Astrocyte of the cerebellum (primary cell): ENCODE data around the gene HNF4A.

ENCODE experiments used
- DNase-seq: peaks from one replicate; pipeline ENCODE4 v3.0.0-alpha.2; 2011; ENCODE audit warnings: low read depth
- H3K4me3 ChIP-seq: 2 replicates; pipeline ENCODE4 v1.5.1; 2011; ENCODE audit warnings: mild to moderate bottlenecking, low read depth, low read length, moderate library complexity
- in situ Hi-C: cut with HindIII; loops from 2 replicates; pipeline ENCODE4 v1.10.0; 2017; ENCODE audit warnings: low sequenced_read_pairs
- TF ChIP-seq, protein P1 (sequence below): IDR thresholded peaks from 2 replicates; pipeline ENCODE4 v1.5.1; 2012; ENCODE audit warnings: low read length, low read depth, moderate library complexity, mild to moderate bottlenecking; ENCODE audit errors: missing control alignments

Gene HNF4A

DNA sequence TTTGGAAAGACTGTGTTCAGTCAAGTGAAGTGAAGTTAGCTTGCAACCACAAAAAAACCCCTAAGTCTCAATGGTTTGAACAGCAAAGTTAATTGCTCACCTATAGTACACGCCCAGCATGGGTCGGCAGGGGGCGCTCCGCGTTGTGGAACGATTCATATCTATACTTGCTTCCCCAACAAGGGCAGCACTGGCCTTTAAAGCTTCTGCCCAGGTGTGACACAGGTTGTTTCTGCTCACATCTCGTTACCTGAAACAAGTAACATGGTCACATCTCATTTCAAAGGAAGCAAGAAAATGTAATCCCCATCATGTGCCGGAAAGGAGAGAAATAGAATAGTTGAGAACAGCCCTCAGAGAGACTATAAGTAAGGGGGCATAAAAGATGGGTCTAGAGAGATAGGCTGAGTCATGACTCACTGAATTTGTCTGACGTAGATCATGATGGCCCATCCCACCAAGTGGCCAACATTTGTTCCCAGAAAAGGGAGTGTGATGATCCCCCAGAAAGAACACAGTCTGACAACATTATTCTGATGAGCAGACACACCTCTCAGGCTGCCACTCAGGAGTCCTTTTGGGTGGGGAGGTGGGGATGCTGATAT is 29.0 kb downstream of the HNF4A start:
- peak; percentile 45 for DNase-seq
- in situ Hi-C loops: loop anchor here (5.0 to 10.0 kb wide), 2 partner anchors 60 to 78 kb away; no protein-coding TSS in a partner anchor
- H3K4me3 ChIP-seq: no peak overlapping the region
- TF ChIP-seq, protein P1, sequence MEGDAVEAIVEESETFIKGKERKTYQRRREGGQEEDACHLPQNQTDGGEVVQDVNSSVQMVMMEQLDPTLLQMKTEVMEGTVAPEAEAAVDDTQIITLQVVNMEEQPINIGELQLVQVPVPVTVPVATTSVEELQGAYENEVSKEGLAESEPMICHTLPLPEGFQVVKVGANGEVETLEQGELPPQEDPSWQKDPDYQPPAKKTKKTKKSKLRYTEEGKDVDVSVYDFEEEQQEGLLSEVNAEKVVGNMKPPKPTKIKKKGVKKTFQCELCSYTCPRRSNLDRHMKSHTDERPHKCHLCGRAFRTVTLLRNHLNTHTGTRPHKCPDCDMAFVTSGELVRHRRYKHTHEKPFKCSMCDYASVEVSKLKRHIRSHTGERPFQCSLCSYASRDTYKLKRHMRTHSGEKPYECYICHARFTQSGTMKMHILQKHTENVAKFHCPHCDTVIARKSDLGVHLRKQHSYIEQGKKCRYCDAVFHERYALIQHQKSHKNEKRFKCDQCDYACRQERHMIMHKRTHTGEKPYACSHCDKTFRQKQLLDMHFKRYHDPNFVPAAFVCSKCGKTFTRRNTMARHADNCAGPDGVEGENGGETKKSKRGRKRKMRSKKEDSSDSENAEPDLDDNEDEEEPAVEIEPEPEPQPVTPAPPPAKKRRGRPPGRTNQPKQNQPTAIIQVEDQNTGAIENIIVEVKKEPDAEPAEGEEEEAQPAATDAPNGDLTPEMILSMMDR: peak; percentile 93

DNA sequence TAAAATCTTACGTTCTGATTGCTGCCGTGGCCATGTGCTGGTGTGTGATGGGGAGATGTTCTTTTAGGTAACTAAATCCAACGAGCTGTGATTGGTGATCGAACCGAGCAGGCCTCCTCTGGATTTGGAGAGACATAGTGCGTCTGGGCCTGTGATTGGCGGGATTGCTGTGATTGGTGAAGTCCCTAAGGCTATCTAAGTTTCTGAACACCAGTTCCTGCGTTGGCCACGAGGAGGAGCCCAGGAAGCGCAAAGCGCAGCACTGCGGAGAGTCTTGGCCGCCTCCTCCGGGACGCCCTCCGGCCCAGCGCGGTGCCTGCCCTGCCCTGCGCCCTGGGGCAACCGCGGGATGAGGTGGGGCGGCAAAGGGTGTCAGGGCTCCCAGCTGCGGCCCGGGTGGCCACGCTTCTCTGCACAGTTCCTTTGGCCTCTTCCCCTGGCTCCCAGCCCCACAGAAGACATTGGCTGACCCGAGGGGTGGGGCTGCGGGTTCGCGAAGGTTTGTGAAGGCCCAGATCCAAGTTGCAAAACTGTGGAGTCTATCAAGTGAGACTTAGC is 33.0 kb downstream of the HNF4A start:
- no peak overlapping the region for H3K4me3 ChIP-seq
- in situ Hi-C loops: loop anchor here (10.0 kb wide), 1 partner anchor 64 kb away; no protein-coding TSS in a partner anchor
- DNase-seq: peak; percentile 26
- TF ChIP-seq, protein P1: peak; percentile 84

DNA sequence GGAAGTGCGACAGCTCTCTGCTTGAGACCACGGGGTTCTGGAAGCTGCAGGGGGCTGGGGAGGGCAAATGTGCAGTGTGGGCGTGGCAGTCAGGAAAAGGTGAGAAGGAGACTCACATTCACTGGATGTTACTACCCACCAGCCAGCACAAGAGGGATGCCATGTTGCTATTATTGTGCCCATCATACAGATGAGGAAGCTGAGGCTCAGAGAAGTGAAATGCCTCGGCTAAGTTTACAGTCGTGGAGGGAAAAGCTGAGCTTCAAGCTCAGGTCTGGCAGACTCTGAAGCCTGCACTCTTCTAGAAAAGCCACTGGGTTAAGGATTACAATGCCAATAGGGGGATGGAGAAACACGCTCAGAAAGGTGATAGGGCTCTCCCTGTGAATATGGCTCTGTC is 34.4 kb downstream of the HNF4A start:
- TF ChIP-seq, protein P1: no peak
- no peak for DNase-seq
- no peak overlapping the region for H3K4me3 ChIP-seq
- in situ Hi-C loops: loop anchor here (10.0 kb wide), 2 partner anchors 65 to 345 kb away; no protein-coding TSS in a partner anchor

DNA sequence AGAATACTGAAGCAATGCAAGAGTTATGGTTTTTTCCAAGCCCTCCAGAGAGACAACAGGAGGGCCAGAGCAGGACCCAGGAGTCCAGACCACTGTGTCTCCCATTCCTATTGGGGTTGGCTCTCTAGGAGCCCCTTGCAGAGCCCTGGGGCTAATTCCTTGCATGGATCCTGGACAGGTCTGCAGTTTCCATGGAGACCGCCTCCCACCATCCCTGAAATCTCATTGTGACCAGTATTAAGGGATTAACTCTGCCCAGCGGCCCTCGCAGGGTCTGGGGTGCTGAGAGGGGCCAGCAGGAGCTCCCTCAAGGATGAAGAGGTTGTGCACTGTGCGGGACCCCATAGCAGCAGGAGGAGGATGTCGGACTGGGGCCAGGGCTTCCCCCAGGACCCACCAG is 34.8 kb downstream of the HNF4A start:
- in situ Hi-C loops: loop anchor here (10.0 kb wide), 1 partner anchor 345 kb away; no protein-coding TSS in a partner anchor
- DNase-seq: no peak
- no peak overlapping the region for H3K4me3 ChIP-seq
- TF ChIP-seq, protein P1: no peak

DNA sequence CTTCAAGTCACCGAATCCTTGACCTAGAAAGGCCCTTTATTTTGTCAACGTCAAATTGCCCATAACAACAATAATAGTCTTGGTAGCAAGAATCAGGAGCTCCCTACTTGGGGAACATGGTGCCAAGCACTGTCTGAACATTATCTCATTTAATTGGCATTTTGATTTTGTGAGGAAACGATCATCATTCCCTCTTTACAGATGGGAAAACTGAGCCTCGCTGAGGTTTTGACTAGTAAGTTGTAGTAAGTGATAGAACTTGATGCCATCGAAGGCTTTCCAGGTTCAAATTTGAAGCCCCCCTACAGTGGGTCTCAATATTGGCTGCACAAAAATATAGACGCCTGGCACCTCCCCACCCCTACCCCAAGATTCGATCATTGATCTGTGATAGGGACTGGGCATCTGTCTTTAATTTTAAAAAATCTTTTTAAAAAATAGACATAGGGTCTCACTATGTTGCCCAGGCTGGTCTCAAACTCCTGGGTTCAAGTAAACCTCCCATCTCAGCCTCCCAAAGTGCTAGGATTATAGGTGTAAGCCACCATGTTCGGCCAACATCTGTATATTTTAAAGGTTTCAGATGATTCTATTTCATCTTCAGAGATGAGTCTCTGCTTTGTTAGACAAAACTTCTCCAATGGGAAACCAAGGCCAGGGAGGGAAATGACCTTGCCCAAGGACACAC is 36.7 kb downstream of the HNF4A start:
- TF ChIP-seq, protein P1: no peak
- no peak for DNase-seq
- H3K4me3 ChIP-seq: no peak overlapping the region
- in situ Hi-C loops: loop anchor here (10.0 kb wide), 1 partner anchor 343 kb away; no protein-coding TSS in a partner anchor

DNA sequence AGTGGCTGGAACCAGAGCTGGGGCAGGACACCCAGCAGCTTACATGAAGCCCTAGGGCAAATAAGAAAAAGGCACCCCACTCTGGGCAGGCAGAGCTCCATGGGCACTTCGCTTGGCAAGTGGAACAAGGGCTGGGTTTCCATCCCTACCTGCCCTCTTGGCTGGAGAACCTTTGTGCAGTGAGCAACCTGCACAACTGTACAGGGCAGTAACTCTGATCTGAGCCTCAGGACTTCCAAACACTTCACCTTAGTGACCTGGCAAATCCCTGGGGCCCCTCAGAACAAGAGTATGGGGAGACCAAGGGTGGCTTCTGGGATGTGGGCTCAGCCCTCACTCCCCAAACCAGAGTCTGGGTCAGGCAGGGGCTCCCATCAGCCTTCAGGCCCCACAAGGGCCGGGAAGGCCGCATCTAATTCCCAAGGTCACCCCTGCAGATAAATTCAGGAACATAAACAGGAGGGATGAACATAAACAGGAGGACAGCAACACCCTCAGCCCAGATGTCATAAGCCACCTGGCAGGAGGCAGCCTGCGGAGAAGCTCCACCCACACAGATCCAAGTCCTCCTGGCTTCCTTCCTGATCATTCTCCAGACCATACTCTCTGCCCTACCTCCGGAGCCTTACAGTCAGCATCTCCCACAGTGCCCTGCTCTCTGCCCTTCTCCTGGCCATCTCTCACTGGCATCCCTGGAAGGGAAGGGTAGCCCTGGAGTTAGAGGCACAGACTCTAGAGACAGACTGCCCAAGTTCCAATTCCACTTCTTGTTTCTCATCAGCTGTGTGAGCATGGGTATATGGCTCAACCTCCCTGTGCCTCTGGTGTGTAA is 37.5 kb downstream of the HNF4A start:
- no peak overlapping the region for H3K4me3 ChIP-seq
- no peak for DNase-seq
- in situ Hi-C loops: loop anchor here (10.0 kb wide), 1 partner anchor 342 kb away; no protein-coding TSS in a partner anchor
- TF ChIP-seq, protein P1: no peak
